ENCODE measurements around the gene DLST.

Gene DLST

GRCh38 chr14:74896400-74896799, 14.7 kb downstream of the DLST start:
- no peak for DNase-seq (ENCODE audit: low read depth)

GRCh38 chr14:74897642-74898041, 15.9 kb downstream of the DLST start:
- DNase-seq (ENCODE audit: low read depth): no peak

- no peak for DNase-seq (ENCODE audit: low read depth)
Observed at GRCh38 chr14:74898083-74898482, 16.4 kb downstream of the DLST start.

GRCh38 chr14:74898694-74899093, 17.0 kb downstream of the DLST start:
- no peak for DNase-seq (ENCODE audit: low read depth)

GRCh38 chr14:74902941-74903705, 21.4 kb downstream of the DLST start:
- DNase-seq (ENCODE audit: low read depth): no peak

- DNase-seq (ENCODE audit: low read depth): no peak
Observed at GRCh38 chr14:74904635-74905503, 23.2 kb downstream of the DLST start.

GRCh38 chr14:74905595-74906142, 24.0 kb downstream of the DLST start:
- peak; percentile 69 for DNase-seq (ENCODE audit: low read depth)

- DNase-seq (ENCODE audit: low read depth): no peak
Observed at GRCh38 chr14:74906925-74907521, 25.3 kb downstream of the DLST start.

GRCh38 chr14:74907744-74908143, 26.0 kb downstream of the DLST start:
- DNase-seq (ENCODE audit: low read depth): no peak

GRCh38 chr14:74908861-74909341, 27.2 kb downstream of the DLST start:
- DNase-seq (ENCODE audit: low read depth): no peak

GRCh38 chr14:74909501-74909900, 27.8 kb downstream of the DLST start:
- DNase-seq (ENCODE audit: low read depth): no peak

- no peak for DNase-seq (ENCODE audit: low read depth)
Observed at GRCh38 chr14:74909911-74910310, 28.2 kb downstream of the DLST start.

GRCh38 chr14:74910556-74910955, 28.8 kb downstream of the DLST start:
- no peak for DNase-seq (ENCODE audit: low read depth)

- DNase-seq (ENCODE audit: low read depth): no peak
Observed at GRCh38 chr14:74911221-74911620, 29.5 kb downstream of the DLST start.

- no peak for DNase-seq (ENCODE audit: low read depth)
Observed at GRCh38 chr14:74911704-74912103, 30.0 kb downstream of the DLST start.

- DNase-seq (ENCODE audit: low read depth): no peak
Observed at GRCh38 chr14:74912111-74912510, 30.4 kb downstream of the DLST start.

- DNase-seq (ENCODE audit: low read depth): no peak
Observed at GRCh38 chr14:74912801-74913200, 31.1 kb downstream of the DLST start.

- no peak for DNase-seq (ENCODE audit: low read depth)
Observed at GRCh38 chr14:74913393-74913910, 31.7 kb downstream of the DLST start.

- DNase-seq (ENCODE audit: low read depth): no peak
Observed at GRCh38 chr14:74913986-74914573, 32.4 kb downstream of the DLST start.

GRCh38 chr14:74915426-74915825, 33.7 kb downstream of the DLST start:
- no peak for DNase-seq (ENCODE audit: low read depth)

- no peak for DNase-seq (ENCODE audit: low read depth)
Observed at GRCh38 chr14:74915826-74916225, 34.1 kb downstream of the DLST start.

- no peak for DNase-seq (ENCODE audit: low read depth)
Observed at GRCh38 chr14:74917178-74917543, 35.4 kb downstream of the DLST start.

Measured in activated T-cell treated with anti-CD3 and anti-CD28 coated beads for 48 hours (primary cell).